GM12878 (cell line): ENCODE results near the gene GRAMD2B. TPM values are rescaled to one million over a fixed set of nuclear protein-coding genes. Genes with fewer than 3 reads are reported as not detected.

Experiments used
- ATAC-seq: fragments of 200-7000 bp; cut with Tn5 transposase; 3 replicates; pipeline ENCODE4 v1.9.1; 2020; ENCODE audit warnings: mild to moderate bottlenecking, moderate library complexity
- BruUV-seq: library from RNA; stranded (reverse); fragments of 400-500 nt; replicated peaks from 2 replicates; lab custom pipeline; 2021; lab: Mats Ljungman, UMichigan
- CTCF ChIA-PET: fragments of 300-600 bp; sonication (Branson Sonifier 250); formaldehyde crosslinking; extraction: SDS; loops from one replicate; lab custom pipeline; 2021; ENCODE audit warnings: inconsistent platforms; lab: Yijun Ruan, JAX
- POLR2A ChIA-PET: fragments of 350-600 bp; formaldehyde crosslinking; extraction: SDS; loops from one replicate; lab custom pipeline; 2021; ENCODE audit warnings: inconsistent platforms; lab: Charles Lee
- RAD21 ChIA-PET: fragments of 300-600 bp; sonication (Branson Sonifier 250); formaldehyde crosslinking; loops from one replicate; lab custom pipeline; 2023; ENCODE audit warnings: antibody characterized with exemption; ENCODE audit not compliant: unreplicated experiment; lab: Charles Lee
- SMC1A ChIA-PET: fragments of 300-600 bp; sonication (Branson Sonifier 250); formaldehyde crosslinking; loops from one replicate; lab custom pipeline; 2023; ENCODE audit not compliant: unreplicated experiment, uncharacterized antibody; lab: Charles Lee
- DNase-seq: peaks from one replicate; pipeline ENCODE4 v3.0.0-alpha.2; 2011; ENCODE audit warnings: low read depth, low spot score
- FAIRE-seq: peaks from 3 replicates; lab custom pipeline; 2011; peaks lifted over from hg19 to GRCh38; lab: Jason Lieb, UNC
- H2AFZ ChIP-seq: 2 replicates; pipeline ENCODE4 v1.6.0; 2011; ENCODE audit warnings: low read depth, low read length, control low read depth; ENCODE audit not compliant: control insufficient read depth
- H3K27ac ChIP-seq: 2 replicates; pipeline ENCODE4 v1.5.1; 2011; ENCODE audit warnings: control low read depth; ENCODE audit not compliant: control insufficient read depth, insufficient read depth
- H3K27me3 ChIP-seq, 2 experiments: replicated peaks in 1 of 2; 2 replicates each; pipeline versions ENCODE4 v1.6.0 to v1.6.1; 2011; ENCODE audit warnings: low read length in 1 of 2; ENCODE audit not compliant: control insufficient read depth in 2 of 2, insufficient read depth in 2 of 2
- H3K36me3 ChIP-seq, 2 experiments: 2 replicates each; pipeline ENCODE4 v1.5.1; 2011; ENCODE audit warnings: low read length in 1 of 2; ENCODE audit not compliant: control insufficient read depth in 2 of 2, insufficient read depth in 2 of 2
- H3K4me1 ChIP-seq: 2 replicates; pipeline ENCODE4 v1.6.1; 2011; ENCODE audit warnings: mild to moderate bottlenecking, low read length, moderate library complexity, mixed read lengths; ENCODE audit not compliant: control insufficient read depth, insufficient read depth
- H3K4me2 ChIP-seq: 2 replicates; pipeline ENCODE4 v1.6.0; 2011; ENCODE audit warnings: control low read depth; ENCODE audit not compliant: control insufficient read depth, insufficient read depth
- H3K4me3 ChIP-seq: fragments of 200-600 bp; sonication (generic); 2 replicates; pipeline ENCODE4 v1.5.1; 2016
- H3K79me2 ChIP-seq: 2 replicates; pipeline ENCODE4 v1.6.0; 2011; ENCODE audit warnings: low read length; ENCODE audit not compliant: control insufficient read depth, insufficient read depth
- H3K9ac ChIP-seq: 2 replicates; pipeline ENCODE4 v1.8.0; 2011; ENCODE audit warnings: low read length, control low read depth, mixed read lengths; ENCODE audit not compliant: control insufficient read depth, insufficient read depth
- H3K9me3 ChIP-seq: replicated peaks from 3 replicates; pipeline ENCODE4 v1.5.1; 2011; ENCODE audit warnings: mild to moderate bottlenecking, low read length; ENCODE audit not compliant: control insufficient read depth, insufficient read depth
- H4K20me1 ChIP-seq: 2 replicates; pipeline ENCODE4 v1.6.0; 2011; ENCODE audit not compliant: control insufficient read depth, insufficient read depth
- ASH2L ChIP-seq: fragments of 300-600, 200-600 bp; sonication (generic); IDR thresholded peaks from 2 replicates; pipeline ENCODE4 v1.6.1; 2017; ENCODE audit warnings: low read depth, mild to moderate bottlenecking, borderline replicate concordance
- BCL11A ChIP-seq: IDR thresholded peaks from 2 replicates; pipeline ENCODE4 v1.6.1; 2011; ENCODE audit warnings: low read depth, low read length
- CBFB ChIP-seq: IDR thresholded peaks from 2 replicates; pipeline ENCODE4 v1.6.1; 2016; ENCODE audit warnings: antibody characterized with exemption, low read depth
- CEBPB ChIP-seq, 2 experiments: fragments of 150-350 bp in 1 of 2; IDR thresholded peaks; 2 replicates each; pipeline ENCODE4 v1.6.1; 2012 to 2014; ENCODE audit warnings: low read depth in 2 of 2, low read length in 2 of 2, borderline replicate concordance in 1 of 2, inconsistent platforms in 1 of 2
- CHD4 ChIP-seq: fragments of 200-600 bp; sonication (generic); IDR thresholded peaks from 2 replicates; pipeline ENCODE4 v1.6.1; 2016; ENCODE audit warnings: mild to moderate bottlenecking
- CREM ChIP-seq: IDR thresholded peaks from 2 replicates; pipeline ENCODE4 v1.6.1; 2014; ENCODE audit warnings: antibody characterized with exemption, low read depth
- MEF2A ChIP-seq: IDR thresholded peaks from 2 replicates; pipeline ENCODE4 v1.6.1; 2011; ENCODE audit warnings: low read depth, mild to moderate bottlenecking, low read length, moderate library complexity; ENCODE audit not compliant: insufficient read depth
- NR2C1 ChIP-seq: fragments of 450-650 bp; IDR thresholded peaks from 2 replicates; pipeline ENCODE4 v1.6.1; 2017; ENCODE audit warnings: antibody characterized with exemption, mild to moderate bottlenecking, moderate library complexity
- SMAD1 ChIP-seq: fragments of 450-650 bp; IDR thresholded peaks from 2 replicates; pipeline ENCODE4 v1.6.1; 2018; ENCODE audit warnings: mild to moderate bottlenecking, low read depth; ENCODE audit not compliant: partially characterized antibody
- SMARCA5 ChIP-seq: fragments of 450-650 bp; IDR thresholded peaks from 2 replicates; pipeline ENCODE4 v1.6.1; 2017; ENCODE audit warnings: mild to moderate bottlenecking
- STAT3 ChIP-seq: IDR thresholded peaks from 2 replicates; pipeline ENCODE4 v1.6.1; 2011; ENCODE audit warnings: low read depth, low read length, improper control_type of control experiment
- TAF1 ChIP-seq: IDR thresholded peaks from 2 replicates; pipeline ENCODE4 v1.6.1; 2011; ENCODE audit warnings: mild to moderate bottlenecking, low read depth, low read length, borderline replicate concordance
- TCF3 ChIP-seq: IDR thresholded peaks from 2 replicates; pipeline ENCODE4 v1.6.1; 2012; ENCODE audit warnings: low read depth, mild to moderate bottlenecking, low read length, borderline replicate concordance; ENCODE audit not compliant: insufficient read depth
- WRNIP1 ChIP-seq: IDR thresholded peaks from 2 replicates; pipeline ENCODE4 v1.6.1; 2011; ENCODE audit warnings: low read depth, low read length, improper control_type of control experiment, borderline replicate concordance
- ZNF384 ChIP-seq: IDR thresholded peaks from 2 replicates; pipeline ENCODE4 v1.6.1; 2012; ENCODE audit warnings: low read depth, mild to moderate bottlenecking, low read length, improper control_type of control experiment, borderline replicate concordance
- ZSCAN29 ChIP-seq: fragments of 450-650 bp; IDR thresholded peaks from 2 replicates; pipeline ENCODE4 v1.6.1; 2017; ENCODE audit warnings: mild to moderate bottlenecking, moderate library complexity
- WGBS: methylation state at CpG from one replicate; pipeline ENCODE4 v1.1.6; 2016; ENCODE audit warnings: low lambda C conversion rate; ENCODE audit not compliant: insufficient replicate concordance, insufficient coverage; ENCODE audit errors: missing lambda C conversion rate; 5-methylcytosine and 5-hydroxymethylcytosine counted together
- in situ Hi-C: fragments of 300-500 bp; cut with MboI; formaldehyde crosslinking; loops from 9 replicates; pipeline ENCODE4 v1.14.3; 2018; ENCODE audit warnings: mixed read lengths
- intact Hi-C: fragments of 100-400 bp; cut with micrococcal nuclease; formaldehyde crosslinking; loops from one replicate; pipeline ENCODE4 v1.14.2; 2022; ENCODE audit not compliant: unreplicated experiment
- polyA plus RNA-seq, 11 experiments: library from polyadenylated mRNA; depleted of rRNA in 4 of 11; unstranded in 6 of 11; stranded (reverse) in 5 of 11; fragments of >200 nt; fragmentation: Nextera tagmentation in 4 of 11; fragmentation: Illumina TruSeq in 1 of 11; extraction: Ambion mirVana in 4 of 11; extraction: Trizol in 1 of 11; gene quantifications; 1 replicate in 1 of 11; 2 replicates in 10 of 11; pipeline versions ENCODE4 v1.2.1 to v1.2.3, GENCODE V29; 2011 to 2016; ENCODE audit warnings: inconsistent platforms in 2 of 11, missing spikeins in 2 of 11, low read depth in 1 of 11
- total RNA-seq, 4 experiments: library from RNA; depleted of rRNA in 3 of 4; stranded (reverse); fragments of >200 nt in 3 of 4; fragmentation: Illumina TruSeq in 1 of 4; extraction: Trizol in 1 of 4; gene quantifications; 2 replicates each; pipeline versions ENCODE4 v1.2.1 to v1.2.3, GENCODE V29; 2013 to 2021
- TF ChIP-seq, protein P1 (sequence below): IDR thresholded peaks from 2 replicates; pipeline ENCODE4 v1.6.1; 2011; ENCODE audit warnings: low read depth, low read length, improper control_type of control experiment, borderline replicate concordance
- TF ChIP-seq, protein P2 (sequence below): IDR thresholded peaks from 2 replicates; pipeline ENCODE4 v1.6.1; 2011; ENCODE audit warnings: borderline replicate concordance, low read depth, mild to moderate bottlenecking, moderate library complexity, mixed read lengths, low read length; ENCODE audit not compliant: insufficient read depth; ENCODE audit errors: extremely low read length
- TF ChIP-seq, protein P3 (sequence below): fragments of 450-650 bp; IDR thresholded peaks from 2 replicates; pipeline ENCODE4 v1.6.1; 2016; ENCODE audit warnings: mild to moderate bottlenecking, moderate library complexity, borderline replicate concordance

GRAMD2B gene
- total and polyA plus RNA-seq, 10 of the 15 experiments (the other 5 are each of a cell fraction or from before 2014, with no cell fraction given), result 1.9 to 21.5 (median 8.4) TPM

DNA sequence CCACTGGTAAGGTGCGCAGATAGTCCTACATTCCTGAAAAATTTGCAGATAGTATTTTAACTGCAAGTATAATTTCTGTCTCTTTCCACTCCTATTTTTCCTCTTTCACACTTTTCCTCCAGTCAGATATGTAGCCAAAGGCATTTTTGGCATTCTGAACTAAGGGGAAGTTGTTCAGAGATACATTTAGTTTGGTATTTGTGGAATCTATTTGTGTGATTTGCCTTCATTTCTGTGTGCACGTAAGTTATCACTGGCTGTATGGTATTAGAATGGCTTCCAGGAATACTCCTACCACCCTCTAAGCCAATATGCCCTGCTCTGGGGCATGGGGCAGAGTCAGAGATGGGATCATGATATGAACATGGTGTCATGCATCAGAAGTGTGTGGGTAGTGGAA, 45.8 kb upstream of the GRAMD2B start:
- H2AFZ ChIP-seq, result no peak overlapping the region
- RAD21 ChIA-PET, result no interaction called here
- no peak for TF ChIP-seq SMARCA5
- no peak for TF ChIP-seq STAT3
- TF ChIP-seq TCF3, result no peak
- TF ChIP-seq SMAD1, result no peak
- TF ChIP-seq ZNF384, result no peak
- no peak for TF ChIP-seq ASH2L
- TF ChIP-seq BCL11A, result no peak
- TF ChIP-seq, protein P1, sequence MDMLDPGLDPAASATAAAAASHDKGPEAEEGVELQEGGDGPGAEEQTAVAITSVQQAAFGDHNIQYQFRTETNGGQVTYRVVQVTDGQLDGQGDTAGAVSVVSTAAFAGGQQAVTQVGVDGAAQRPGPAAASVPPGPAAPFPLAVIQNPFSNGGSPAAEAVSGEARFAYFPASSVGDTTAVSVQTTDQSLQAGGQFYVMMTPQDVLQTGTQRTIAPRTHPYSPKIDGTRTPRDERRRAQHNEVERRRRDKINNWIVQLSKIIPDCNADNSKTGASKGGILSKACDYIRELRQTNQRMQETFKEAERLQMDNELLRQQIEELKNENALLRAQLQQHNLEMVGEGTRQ, result no peak
- no peak for TF ChIP-seq CEBPB (IDR thresholded peaks at IDR 0.05; ENCODE audit: borderline replicate concordance in 1 of 2, low read depth in 2 of 2, low read length in 2 of 2)
- TF ChIP-seq MEF2A, result no peak
- no peak for TF ChIP-seq CREM
- no peak for TF ChIP-seq CHD4
- no peak for TF ChIP-seq CBFB
- no peak for TF ChIP-seq NR2C1
- TF ChIP-seq WRNIP1, result no peak
- TF ChIP-seq, protein P2, sequence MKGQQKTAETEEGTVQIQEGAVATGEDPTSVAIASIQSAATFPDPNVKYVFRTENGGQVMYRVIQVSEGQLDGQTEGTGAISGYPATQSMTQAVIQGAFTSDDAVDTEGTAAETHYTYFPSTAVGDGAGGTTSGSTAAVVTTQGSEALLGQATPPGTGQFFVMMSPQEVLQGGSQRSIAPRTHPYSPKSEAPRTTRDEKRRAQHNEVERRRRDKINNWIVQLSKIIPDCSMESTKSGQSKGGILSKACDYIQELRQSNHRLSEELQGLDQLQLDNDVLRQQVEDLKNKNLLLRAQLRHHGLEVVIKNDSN, result no peak
- TF ChIP-seq TAF1, result no peak
- TF ChIP-seq, protein P3, sequence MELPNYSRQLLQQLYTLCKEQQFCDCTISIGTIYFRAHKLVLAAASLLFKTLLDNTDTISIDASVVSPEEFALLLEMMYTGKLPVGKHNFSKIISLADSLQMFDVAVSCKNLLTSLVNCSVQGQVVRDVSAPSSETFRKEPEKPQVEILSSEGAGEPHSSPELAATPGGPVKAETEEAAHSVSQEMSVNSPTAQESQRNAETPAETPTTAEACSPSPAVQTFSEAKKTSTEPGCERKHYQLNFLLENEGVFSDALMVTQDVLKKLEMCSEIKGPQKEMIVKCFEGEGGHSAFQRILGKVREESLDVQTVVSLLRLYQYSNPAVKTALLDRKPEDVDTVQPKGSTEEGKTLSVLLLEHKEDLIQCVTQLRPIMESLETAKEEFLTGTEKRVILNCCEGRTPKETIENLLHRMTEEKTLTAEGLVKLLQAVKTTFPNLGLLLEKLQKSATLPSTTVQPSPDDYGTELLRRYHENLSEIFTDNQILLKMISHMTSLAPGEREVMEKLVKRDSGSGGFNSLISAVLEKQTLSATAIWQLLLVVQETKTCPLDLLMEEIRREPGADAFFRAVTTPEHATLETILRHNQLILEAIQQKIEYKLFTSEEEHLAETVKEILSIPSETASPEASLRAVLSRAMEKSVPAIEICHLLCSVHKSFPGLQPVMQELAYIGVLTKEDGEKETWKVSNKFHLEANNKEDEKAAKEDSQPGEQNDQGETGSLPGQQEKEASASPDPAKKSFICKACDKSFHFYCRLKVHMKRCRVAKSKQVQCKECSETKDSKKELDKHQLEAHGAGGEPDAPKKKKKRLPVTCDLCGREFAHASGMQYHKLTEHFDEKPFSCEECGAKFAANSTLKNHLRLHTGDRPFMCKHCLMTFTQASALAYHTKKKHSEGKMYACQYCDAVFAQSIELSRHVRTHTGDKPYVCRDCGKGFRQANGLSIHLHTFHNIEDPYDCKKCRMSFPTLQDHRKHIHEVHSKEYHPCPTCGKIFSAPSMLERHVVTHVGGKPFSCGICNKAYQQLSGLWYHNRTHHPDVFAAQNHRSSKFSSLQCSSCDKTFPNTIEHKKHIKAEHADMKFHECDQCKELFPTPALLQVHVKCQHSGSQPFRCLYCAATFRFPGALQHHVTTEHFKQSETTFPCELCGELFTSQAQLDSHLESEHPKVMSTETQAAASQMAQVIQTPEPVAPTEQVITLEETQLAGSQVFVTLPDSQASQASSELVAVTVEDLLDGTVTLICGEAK, result no peak
- TF ChIP-seq ZSCAN29, result no peak
- TF ChIP-seq, all 136 proteins: peak for 0
- in situ Hi-C loops (no loop called here), intact Hi-C loops (no loop called here)
- DNase-seq (no peak), ATAC-seq (no peak), FAIRE-seq (no peak)
- Histone ChIP-seq H3K4me1 (no peaks in the 10 kb centered on the region), H3K9me3 (no peaks in the 10 kb centered on the region; the same call in 2 of the 3 replicates), H3K27ac (no peak overlapping the region), H3K36me3 (no peaks in the 10 kb centered on the region), H3K79me2 (no peaks in the 10 kb centered on the region), H3K4me3 (no peak overlapping the region), H3K9ac (no peak overlapping the region), H3K27me3 (no peaks in the 10 kb centered on the region), H4K20me1 (no peaks in the 10 kb centered on the region), H3K4me2 (no peak overlapping the region)
- ChIA-PET CTCF (interaction anchor here (0.6 kb wide), 1 partner anchor 17 kb away, joined by 3 read pairs; no protein-coding TSS in a partner anchor), POLR2A (no interaction called here), SMC1A (interaction anchor here (1.9 kb wide), 1 partner anchor 19 kb away, joined by 4 read pairs; no protein-coding TSS in a partner anchor)
- BruUV-seq, result no TSS peak
- 59% methylated on average over 2 of the region's 2 CpGs for WGBS
